H54 (cell line): ENCODE data around the gene FABP6.
"Not testable (repeated sequence)": the region's sequence is repeated elsewhere in the genome, so short reads cannot be mapped to it uniquely, and the experiment has no call there.

ENCODE experiments used
- DNase-seq: peaks from one replicate; pipeline ENCODE4 v3.0.0; 2011; ENCODE audit warnings: low spot score, mixed read lengths; ENCODE audit not compliant: insufficient read length
- FAIRE-seq: peaks from 3 replicates; lab custom pipeline; 2011; peaks lifted over from hg19 to GRCh38; lab: Jason Lieb, UNC
- POLR2A ChIP-seq: IDR thresholded peaks from 2 replicates; pipeline ENCODE4 v1.6.1; 2011; ENCODE audit warnings: low read depth, mild to moderate bottlenecking, low read length

Gene FABP6

DNA sequence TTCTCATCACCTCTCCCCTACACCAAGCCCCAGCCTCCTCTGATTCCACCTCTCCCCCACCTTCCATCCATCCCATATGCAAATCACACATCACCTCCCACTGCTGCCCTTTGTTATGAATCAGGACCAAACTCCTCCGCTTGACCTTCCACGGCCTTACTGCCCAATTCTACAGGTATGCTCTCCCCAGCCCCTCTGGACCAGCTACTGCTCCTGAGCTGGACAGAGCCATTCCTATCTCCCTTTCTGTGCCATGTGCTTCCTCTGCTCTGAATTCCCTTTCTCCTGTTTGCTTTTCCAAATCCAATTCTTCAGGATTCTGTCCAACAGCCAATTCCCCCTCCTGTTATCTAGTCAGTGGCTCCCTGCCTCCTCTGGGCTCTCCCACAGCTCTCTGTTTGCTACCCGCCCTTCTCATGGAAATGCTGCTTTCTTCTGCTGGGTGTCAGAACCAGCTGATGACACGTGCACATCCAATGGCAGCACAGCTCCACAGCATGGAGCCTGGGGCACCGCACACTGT is 8.3 kb downstream of the FABP6 start:
- DNase-seq, result no peak
- FAIRE-seq, result no peak
- TF ChIP-seq POLR2A, result no peak

DNA sequence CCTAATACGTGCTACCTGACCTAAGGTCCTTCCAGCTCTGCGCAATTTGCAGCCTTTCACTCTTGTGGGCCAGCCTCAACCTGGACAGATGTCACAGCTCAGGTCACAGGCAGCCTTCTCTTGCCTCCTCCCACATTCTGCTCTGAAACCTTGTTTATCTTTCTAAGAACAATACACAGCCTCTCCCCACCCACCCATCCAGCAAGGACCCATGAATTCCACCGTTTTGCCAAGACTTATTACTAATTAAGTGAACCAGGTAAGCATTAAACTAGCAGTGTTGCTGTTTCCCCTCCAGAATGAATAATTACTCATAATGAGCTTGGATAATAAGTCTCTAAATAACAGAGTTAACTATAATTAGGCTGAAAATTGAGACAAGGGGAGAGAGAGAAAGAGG is 11.0 kb downstream of the FABP6 start:
- TF ChIP-seq POLR2A, result no peak
- FAIRE-seq (no peak), DNase-seq (no peak)

DNA sequence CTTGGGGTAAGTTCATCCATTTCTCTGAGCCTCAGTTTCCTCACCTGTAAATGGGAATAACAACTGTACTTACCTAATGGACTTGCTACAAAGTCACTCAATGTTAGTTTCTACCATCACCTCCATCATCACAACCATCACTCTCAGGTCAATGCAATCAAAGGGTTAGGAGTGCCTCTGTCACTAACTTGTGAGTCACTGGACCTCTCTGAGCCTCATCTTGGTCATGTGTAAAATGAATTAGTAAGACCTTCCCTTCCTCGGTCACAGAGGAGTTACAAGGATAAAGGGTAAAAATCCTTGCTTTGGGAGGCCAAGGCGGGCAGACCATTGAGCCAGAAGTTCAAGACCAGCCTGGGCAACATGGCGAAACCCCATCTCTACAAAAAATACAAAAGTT is 12.8 kb downstream of the FABP6 start:
- DNase-seq (peak; percentile 20), FAIRE-seq (no peak)
- no peak for TF ChIP-seq POLR2A

DNA sequence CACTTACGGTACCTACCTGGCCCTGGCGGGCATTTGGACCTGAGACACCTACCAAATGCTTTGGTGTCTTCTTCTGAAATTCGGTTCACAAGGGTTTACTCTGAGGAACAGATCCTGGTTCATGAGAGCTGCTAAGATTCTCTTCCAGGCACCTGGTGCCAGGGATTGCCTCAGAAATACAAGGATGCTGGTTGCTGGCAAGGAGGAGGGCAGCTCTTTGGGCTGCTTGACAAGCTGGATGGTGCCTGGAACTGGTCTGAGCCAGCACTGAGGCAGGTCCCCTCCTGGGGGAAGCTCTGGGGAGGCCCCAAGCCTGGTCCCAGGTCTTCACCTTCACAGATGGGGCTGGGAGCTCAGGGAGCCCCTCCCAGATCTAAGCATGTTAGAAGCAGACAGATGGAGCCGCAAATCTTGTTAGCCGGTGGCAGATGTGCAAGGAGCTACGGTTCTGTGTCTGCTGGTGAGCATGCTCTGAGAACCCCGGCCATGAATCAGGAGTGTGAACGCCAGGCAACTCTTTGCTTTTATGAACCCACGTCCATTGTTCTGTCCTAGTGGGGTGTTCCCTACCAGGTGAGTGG is 16.3 kb downstream of the FABP6 start:
- DNase-seq, result no peak
- FAIRE-seq, result no peak
- no peak for TF ChIP-seq POLR2A

DNA sequence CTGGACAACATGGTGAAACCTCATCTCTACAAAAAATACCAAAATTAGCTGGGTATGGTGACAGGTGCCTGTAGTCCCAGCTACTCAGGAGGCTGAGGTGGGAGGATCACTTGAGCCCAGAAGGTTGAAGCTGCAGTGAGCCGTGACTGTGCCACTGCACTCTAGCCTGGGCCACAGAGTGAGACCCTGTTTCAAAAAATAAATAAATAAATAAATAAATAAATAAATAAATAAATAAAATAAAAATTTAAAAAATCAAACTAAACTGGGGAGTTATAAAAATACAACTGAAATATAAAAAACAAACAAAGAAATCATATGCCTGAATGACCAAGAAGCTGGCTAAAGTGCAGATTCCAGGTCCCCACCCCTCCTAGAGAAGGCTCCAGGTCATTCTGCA is 20.3 kb downstream of the FABP6 start:
- not testable (repeated sequence) for FAIRE-seq, DNase-seq

DNA sequence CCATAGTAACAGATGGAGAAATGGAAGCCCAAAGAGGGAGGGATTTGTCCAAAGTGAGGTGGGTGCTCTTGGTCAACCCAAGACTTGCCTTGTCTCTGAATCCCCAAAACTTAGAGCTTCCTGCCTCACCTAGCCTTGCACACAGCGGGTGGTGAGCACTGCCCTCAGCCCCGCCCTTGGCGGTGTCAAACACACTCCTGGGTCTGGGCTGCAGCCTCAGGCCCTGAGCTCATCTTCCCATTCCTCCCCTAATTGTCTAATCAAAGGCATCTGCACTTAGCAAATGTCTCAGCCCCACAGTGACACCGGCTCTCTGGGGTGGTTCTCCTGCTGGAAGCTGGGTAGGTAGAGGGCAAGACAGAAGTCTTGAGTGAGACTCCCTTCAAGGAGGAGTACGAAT is 20.9 kb downstream of the FABP6 start:
- no peak for TF ChIP-seq POLR2A
- no peak for DNase-seq
- no peak for FAIRE-seq

DNA sequence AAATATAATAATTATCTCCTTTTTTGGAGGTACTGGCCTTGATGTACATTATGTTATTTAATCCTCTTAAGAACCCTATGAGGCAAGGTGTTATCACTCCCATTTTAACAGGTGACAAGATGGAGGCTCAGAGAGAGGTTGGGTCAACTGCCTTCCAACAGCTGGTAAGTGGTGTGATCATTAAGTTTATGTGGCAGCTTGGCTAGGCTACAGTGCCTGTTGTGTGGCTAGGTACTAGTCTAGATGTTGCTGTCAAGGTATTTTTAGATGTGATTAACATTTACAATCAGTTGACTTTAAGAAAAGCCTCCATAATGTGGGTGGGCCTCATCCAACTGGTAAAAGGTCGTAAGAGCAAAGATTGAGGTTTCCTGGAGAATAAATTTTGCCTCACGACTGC is 21.5 kb downstream of the FABP6 start:
- FAIRE-seq (no peak), DNase-seq (no peak)
- no peak for TF ChIP-seq POLR2A

DNA sequence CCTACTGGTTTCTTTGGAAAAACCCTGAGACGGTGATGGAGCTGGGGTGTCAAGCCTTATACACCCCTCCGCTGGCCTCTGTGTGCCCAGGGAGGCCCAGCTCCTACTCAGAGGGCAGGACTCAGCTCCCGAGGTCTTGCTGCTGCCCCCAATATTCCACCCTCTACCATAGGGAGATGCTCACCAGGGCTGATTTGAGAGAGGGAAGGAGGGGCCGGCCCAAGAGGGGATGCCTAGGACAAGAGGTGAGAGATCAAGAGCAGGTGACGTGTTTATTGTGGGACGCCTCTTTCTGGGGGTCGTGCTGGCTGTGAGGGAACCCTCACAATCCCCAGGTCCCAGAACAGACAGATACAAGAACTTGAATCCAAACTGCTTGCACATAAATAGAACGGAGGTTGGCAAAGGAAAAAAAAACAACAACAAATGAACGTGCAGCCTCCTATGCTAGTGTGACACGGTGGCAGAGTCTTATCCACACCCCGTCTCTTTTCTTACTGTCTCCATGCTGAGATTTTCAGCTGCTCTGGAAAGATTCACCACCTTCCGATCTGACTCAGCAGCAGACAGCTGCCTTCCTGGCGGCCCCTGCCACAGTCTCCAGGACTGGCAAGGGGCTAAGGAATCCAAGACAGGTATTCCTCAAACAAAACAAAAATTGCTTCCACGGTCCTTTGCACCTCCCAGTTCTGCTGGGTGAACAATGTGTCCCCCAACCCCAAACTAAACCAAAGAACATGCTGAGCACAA is 22.3 kb downstream of the FABP6 start:
- TF ChIP-seq POLR2A, result no peak
- DNase-seq (no peak), FAIRE-seq (no peak)

DNA sequence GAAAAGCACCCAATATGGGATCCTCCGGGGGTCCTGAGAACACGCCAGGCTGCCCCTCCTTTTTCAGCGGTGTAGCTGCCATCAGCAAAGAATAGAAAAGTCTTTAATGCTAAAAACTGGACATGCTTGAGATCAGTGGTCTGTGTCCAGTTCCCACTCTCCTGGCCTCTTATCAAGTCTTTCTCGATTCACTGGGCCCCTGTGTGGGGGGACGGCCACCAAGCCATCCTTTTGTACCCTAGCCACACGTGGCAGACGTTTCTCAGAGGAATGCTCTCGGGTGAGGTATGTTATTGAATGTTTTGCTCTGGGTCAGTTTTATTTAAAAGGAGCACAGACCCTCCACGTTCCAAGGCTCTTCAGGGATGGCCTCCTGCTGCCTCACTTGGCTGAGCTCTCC is 23.6 kb downstream of the FABP6 start:
- no peak for TF ChIP-seq POLR2A
- FAIRE-seq (no peak), DNase-seq (no peak)

DNA sequence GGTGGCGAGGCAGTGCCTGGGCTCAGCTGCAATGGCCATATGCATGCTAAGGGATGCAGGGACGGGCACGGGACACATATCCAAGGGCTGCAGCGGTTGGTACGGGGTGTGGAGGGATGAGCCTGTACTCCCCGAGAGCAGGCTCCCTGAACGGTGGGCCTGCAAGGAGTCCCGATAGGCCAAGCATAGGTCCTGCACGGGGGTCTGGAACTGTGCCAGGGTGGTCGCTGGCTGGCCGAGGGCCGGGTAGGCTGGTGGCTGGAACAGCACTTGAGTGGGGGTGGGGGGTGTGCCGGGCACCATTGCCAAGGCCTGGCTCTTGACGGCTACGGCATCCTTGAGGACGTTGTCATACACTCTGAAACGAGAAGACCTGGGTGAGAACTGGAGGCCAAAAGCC is 24.1 kb downstream of the FABP6 start:
- FAIRE-seq (no peak), DNase-seq (no peak)
- no peak for TF ChIP-seq POLR2A

DNA sequence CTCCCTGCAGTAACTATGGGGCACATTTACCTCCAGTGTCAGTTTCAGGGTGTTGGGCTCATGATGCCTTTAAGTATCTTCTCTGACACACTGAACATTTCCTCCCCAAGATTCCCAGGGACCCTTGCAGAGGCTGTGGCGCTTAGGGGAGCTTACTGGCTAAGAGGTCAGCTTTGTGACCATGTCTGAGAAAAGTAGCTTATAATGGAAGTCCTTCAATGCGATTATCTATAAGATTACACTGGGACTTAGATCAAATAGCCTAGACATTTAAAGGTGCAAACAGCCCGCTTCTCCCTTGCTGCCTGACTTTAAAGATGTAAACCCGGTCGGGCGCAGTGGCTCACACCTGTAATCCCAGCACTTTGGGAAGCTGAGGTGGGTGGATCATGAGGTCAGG is 25.4 kb downstream of the FABP6 start:
- FAIRE-seq, result no peak
- TF ChIP-seq POLR2A, result no peak
- DNase-seq, result no peak

DNA sequence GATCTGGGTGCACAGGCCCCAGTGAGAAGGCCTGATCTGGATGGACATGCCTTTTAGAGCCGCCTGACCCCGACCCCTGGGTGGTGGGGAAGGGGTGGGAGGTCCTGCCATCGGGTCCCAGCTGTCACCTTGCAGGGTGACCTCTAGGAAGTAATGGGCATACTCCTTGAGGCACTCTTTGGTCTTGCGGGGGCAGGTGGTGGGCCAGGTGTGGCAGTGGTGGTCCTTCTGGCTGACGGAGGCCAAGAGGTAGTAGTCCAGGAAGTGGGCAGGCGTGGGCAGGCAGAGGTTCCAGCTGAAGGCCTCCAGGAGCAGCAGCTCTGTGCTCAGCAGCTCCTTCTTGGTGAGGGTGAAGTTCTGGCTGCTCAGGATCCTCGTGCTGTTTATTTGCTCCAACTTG is 30.0 kb downstream of the FABP6 start:
- DNase-seq, result no peak
- no peak for TF ChIP-seq POLR2A
- FAIRE-seq, result no peak

DNA sequence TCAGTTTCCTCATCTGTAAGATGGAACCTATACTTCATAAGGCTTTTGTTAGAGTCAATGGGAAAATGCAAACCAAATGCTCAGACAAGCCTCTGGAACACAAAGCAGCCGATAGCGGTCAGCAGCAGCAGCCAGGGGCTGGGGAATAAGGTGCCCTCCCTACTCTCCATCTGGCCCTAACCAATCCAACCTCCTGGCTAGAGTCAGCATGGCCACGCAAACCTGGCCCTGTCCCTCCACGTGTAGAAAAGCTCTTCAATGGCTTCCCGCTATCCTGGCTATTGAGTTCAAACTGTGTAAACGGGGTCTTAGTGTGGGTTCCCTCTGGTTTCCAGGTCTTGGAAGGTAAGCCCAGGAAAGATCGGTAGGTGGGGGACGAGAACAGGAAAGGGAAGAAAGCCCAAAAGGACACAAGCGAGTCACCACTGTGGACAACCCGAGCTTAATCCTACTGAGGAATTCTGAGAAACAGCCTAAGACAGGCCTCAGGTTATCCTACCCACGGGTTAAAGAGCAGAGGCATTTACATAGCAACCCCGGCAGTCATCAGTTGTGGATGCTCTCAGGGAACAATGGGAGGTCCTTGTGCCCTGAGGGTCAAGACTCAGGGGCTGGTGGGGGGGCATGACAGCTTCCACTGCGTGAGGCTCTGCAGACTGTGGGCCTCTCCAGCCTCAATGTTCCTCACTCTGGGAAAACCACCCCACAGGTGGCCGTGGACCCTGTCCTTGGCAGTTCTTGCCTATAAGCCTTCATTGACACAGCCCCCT is 30.9 kb downstream of the FABP6 start:
- no peak for DNase-seq
- no peak for TF ChIP-seq POLR2A
- FAIRE-seq, result no peak
